Activated naive CD4-positive, alpha-beta T cell treated with anti-CD3 and anti-CD28 coated beads, Interleukin-2, amount 50 U/mL, for 72 hours (primary cell): ENCODE results near the gene CRYL1. TPM values are rescaled to one million over a fixed set of nuclear protein-coding genes. Genes with fewer than 3 reads are reported as not detected.
A peak's percentile ranks its signal among the peaks of the same experiment; 100 is the strongest.

Source experiments
- ATAC-seq, 2 donors: fragments of 150-1000 bp; cut with Tn5 transposase; 2 replicates each; pipeline ENCODE4 v1.10.0; 2021; ENCODE audit warnings: mild to moderate bottlenecking in 2 of 2, moderate library complexity in 2 of 2
- DNase-seq, 2 donors: peaks; one replicate each; pipeline ENCODE4 v3.0.0; 2021 to 2022; ENCODE audit warnings: low spot score in 2 of 2
- H3K27ac Mint-ChIP-seq, 2 donors: one replicate each; pipeline ENCODE4 v1.8.0; 2022; ENCODE audit warnings: mild to moderate bottlenecking in 2 of 2, mixed read lengths in 2 of 2
- H3K36me3 Mint-ChIP-seq, 2 donors: one replicate each; pipeline ENCODE4 v1.8.0; 2022; ENCODE audit warnings: mixed read lengths in 2 of 2
- H3K9me3 Mint-ChIP-seq, 2 donors: one replicate each; pipeline ENCODE4 v1.8.0; 2022; ENCODE audit warnings: mixed read lengths in 2 of 2
- total RNA-seq, 2 donors: library from RNA; stranded (reverse); gene quantifications; one replicate each; pipeline ENCODE4 v1.2.3, GENCODE V29; 2022

Gene CRYL1
- total RNA-seq, 2 donors from 2014 or later = 9.0 to 10.1 TPM

DNA sequence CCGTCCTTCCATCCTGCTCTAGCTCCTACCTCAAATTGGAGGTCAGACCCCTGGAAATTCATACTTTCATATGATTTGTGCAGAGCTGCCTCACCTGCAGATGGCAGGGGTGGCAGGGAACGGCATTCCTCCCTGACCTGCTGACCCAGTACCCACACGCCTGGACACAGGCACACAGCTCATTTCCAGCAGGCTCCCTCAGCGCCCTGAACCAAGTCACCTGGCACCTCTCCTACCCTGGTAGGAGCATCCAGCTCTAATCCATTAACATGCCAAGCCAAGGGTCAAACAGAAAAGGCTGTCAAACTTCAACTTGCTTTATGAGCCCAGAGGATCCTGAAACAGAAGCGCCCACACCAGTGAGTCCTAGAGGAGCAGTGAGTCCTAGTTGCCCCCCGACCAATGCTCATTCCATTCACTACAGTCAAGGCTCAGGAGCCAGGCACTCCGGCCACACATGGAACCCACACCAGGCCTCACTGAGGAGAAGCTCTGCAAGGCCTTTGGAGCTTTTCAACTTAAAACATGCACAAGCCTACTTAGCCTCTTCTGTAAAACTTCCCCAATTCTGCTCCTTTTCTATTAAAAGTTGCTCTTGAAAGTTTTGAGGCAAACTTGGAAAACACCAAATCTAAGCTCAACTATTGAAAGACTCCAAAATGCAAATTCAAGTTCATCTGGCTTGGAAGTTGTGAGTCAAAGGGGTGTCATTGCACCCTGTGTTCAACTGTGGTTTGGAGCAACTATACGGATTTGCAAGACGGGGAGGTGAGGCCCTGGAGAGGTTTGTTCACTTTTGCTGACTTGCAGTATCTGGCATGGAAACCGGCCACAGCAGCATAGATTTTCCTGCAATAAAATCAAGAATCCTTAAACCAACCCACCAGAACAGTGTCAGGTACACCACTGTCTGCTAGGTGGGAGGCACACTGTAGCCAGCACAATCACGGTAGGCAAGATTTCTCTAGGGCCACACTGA, 96.7 kb downstream of the CRYL1 start:
- ATAC-seq (peak; percentile 68 to 73), DNase-seq (no peak)
- Mint-ChIP-seq H3K9me3 (no peaks in the 10 kb centered on the region), H3K36me3 (peaks cover 10 to 21% of the 10 kb centered on the region in 2 donors), H3K27ac (peak overlapping the region; percentile 44 to 56)

DNA sequence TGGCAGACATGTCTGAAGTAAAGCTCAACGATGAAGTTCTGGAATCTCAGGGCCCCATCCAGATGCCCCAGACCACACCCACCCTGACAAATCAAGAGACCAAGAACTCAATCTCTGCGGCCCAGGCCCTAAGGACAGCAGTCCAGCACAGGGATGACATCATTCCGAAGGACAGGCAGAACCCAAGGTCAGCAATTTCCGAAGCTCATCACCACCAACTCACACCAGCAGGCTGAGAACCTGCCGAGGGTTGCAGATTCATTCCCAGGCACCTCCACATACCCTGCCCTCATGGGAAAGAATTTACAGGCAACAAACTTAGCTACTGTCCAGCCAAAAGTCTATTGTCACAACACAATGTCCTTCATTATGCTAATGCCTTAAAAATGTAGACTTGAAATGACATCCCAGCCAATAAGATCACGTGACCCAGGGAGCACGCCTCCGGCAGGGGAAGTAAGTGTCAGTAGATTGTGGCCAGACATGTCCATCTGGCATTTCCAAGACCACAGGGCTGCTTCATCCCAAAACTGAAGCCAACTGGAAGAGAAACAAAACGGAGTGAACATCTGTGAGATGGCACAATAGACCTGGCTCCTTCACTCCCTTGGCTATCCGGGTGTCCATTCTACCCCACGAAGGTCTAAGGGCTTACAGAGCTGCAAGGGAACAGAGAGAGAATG, 98.8 kb downstream of the CRYL1 start:
- Mint-ChIP-seq H3K9me3 (no peaks in the 10 kb centered on the region), H3K36me3 (peaks cover 17 to 21% of the 10 kb centered on the region in 2 donors), H3K27ac (peak overlapping the region in 1 of 2 donors; percentile 66)
- DNase-seq (no peak), ATAC-seq (no peak)

DNA sequence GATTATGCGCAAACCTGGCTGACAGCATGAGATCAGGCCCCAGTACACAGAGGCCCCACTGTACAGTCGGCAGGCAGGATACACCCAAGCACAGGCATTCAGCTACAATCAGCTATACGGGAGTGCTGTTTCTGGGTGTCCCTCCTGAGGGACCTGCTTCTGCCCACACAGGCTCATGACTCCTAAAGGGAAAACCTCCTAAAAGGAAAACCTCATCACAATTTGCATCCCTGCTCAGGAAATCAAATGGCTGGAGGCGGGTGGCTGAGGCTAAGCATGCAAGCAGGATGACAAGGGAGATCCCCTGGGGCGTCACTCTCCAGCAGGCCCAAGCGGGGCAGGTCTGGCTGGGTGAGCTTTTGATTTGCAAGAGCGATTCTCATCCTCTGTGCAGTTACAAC, 99.8 kb downstream of the CRYL1 start:
- DNase-seq (no peak), ATAC-seq (peak in 1 of 2 donors; percentile 65)
- no peak overlapping the region for H3K27ac Mint-ChIP-seq
- no peaks in the 10 kb centered on the region for H3K9me3 Mint-ChIP-seq
- peaks cover 17 to 21% of the 10 kb centered on the region in 2 donors for H3K36me3 Mint-ChIP-seq

DNA sequence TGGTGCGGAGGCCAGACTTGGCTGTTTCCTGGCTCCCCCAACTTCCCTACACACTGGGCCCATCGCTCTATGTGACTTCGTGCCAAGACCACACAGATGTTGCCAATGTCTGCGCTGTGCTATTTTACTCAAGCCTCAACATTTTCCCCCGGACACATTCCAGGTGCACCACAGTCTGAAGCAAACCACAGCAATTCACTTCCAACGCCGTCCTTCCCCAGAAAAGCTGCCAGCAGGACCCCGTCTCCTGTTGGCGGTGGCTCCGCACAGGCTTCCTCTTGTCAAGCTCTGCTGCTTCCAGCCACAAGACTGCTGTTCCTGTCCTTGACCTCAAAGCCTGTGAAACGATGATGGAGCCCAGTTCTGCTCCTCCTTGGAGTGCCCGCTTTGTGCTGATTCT, 100.7 kb downstream of the CRYL1 start:
- Mint-ChIP-seq H3K9me3 (no peaks in the 10 kb centered on the region), H3K36me3 (peaks cover 17 to 21% of the 10 kb centered on the region in 2 donors), H3K27ac (no peak overlapping the region)
- DNase-seq (no peak), ATAC-seq (no peak)

DNA sequence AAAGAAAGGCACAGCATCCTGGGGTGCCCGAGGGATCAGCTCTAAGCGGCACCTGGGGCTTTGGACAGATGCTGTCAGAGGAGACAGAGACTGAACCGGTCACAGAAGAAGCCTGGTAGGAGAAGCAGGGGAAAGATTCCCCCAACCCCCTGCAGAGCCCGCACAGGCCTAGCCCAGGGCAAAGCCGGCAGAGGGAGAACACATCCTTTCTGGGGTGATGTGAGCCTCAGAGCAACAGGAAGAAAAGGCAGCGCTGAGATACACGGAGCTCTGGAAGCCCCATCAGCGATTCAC, 101.2 kb downstream of the CRYL1 start:
- H3K36me3 Mint-ChIP-seq = peaks cover 17 to 21% of the 10 kb centered on the region in 2 donors
- ATAC-seq = no peak
- no peak for DNase-seq
- H3K27ac Mint-ChIP-seq = no peak overlapping the region
- no peaks in the 10 kb centered on the region for H3K9me3 Mint-ChIP-seq

DNA sequence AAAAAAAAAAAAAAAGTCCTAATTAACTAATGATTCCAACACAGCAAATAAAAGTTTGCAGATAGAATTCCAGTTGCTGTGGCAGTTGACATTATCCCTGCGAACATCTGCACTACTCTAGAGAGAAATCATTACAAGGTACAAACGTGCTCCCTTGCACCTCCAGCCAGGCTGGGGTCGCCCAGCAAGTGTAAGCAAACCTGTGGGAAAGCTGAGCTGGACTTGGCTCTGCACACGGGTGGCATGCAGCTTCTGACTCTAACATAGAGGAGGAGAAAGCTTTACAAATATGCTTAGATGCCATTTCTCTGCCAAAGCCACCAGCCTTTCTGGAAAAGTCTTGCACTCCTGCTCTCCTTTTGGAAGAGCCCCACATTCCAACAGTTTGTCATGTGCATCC, 103.3 kb downstream of the CRYL1 start:
- Mint-ChIP-seq H3K27ac (no peak overlapping the region), H3K36me3 (peaks cover 34% of the 10 kb centered on the region in 2 donors), H3K9me3 (peaks cover 0 to 7% of the 10 kb centered on the region in 2 donors)
- DNase-seq = no peak
- no peak for ATAC-seq

DNA sequence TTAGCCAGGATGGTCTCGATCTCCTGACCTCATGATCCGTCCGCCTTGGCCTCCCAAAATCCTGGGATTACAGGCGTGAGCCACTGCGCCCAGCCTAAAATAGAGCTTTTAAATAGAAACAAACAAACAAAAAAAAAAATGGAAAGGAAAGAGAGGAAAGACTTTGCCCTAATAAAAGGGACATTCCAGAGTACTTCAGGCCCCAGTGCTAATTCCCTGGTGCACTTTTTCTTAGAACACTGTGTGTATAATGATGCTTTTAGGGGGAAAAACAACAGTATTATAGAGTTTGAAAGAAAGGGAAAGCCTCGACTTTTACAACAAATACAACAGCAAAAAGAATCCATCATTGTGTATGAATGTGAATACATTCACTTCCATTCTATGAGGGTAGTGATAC, 104.7 kb downstream of the CRYL1 start:
- H3K36me3 Mint-ChIP-seq = peaks cover 26 to 47% of the 10 kb centered on the region in 2 donors
- ATAC-seq = no peak
- H3K27ac Mint-ChIP-seq = peak overlapping the region in 1 of 2 donors; percentile 94
- DNase-seq = no peak
- H3K9me3 Mint-ChIP-seq = peaks cover 0 to 9% of the 10 kb centered on the region in 2 donors

DNA sequence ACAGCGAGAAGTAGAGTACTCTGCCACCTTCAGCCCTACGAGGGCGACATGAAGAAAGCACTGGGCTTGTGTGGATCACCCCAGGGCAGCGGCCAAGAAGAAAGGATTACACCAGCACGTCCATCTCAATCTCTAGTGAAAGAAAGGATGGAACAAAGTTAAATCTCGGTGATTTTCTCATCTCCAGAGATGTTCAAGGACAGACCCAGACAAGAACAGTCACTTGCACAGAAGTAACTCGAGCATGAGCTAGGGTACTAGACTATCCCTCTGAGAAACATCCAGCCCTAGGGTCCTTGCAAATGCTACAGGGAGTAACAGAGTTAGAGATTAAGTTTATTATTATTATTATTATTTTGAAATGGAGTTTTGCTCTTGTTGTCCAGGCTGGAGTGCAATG, 106.7 kb downstream of the CRYL1 start:
- no peak for DNase-seq
- ATAC-seq = no peak
- Mint-ChIP-seq H3K36me3 (peaks cover 23 to 42% of the 10 kb centered on the region in 2 donors), H3K9me3 (peaks cover 0 to 12% of the 10 kb centered on the region in 2 donors), H3K27ac (peak overlapping the region; percentile 81 to 94)

DNA sequence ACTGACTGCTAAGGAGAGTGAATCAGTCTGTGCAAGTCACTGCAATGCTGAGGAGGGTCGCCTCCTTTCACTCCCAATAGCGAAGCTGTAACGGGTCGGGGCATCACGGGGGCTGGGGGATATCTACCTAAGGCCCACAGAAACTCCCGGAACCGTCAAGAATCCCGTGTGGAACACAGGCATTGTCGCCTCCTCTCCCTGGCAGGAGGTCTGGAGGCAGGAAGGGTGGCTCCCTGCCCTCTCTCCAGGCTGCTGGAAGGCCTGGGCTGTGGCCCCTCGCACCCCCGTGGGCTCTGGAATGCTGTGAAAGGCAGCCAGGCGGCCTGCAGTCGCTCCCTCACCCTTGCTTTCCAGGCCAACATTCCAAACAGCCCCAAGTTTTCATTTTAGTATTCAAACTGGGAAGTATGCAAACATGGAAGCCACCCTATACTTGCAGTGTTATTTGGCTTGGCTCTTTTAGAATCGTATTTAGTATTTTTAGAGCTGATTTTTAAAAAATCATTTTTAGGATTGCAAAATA, 109.4 kb downstream of the CRYL1 start:
- Mint-ChIP-seq H3K27ac (no peak overlapping the region), H3K9me3 (peaks cover 0 to 12% of the 10 kb centered on the region in 2 donors), H3K36me3 (peaks cover 23 to 35% of the 10 kb centered on the region in 2 donors)
- DNase-seq = no peak
- no peak for ATAC-seq

DNA sequence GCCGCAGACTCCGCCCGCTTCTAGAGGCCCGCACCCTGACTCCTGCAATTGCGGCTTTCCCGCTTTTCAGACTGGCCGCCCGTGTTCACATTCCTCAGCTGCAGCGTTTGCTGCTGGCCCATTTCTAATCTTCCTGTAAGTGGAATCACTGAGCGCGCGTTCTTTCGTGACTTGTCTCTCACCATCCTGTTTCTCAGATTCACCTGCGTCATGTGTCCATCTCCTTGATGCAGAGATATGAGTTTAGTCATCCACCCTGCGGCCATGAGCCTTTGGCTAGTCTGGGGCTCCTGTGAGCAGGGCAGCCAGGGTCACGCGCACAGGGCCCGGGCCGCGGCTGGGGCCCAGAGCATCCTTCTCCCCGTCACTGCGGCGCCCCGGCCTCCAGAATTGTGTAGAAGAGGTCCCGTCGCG, 110.0 kb downstream of the CRYL1 start:
- no peak for ATAC-seq
- H3K27ac Mint-ChIP-seq = no peak overlapping the region

DNA sequence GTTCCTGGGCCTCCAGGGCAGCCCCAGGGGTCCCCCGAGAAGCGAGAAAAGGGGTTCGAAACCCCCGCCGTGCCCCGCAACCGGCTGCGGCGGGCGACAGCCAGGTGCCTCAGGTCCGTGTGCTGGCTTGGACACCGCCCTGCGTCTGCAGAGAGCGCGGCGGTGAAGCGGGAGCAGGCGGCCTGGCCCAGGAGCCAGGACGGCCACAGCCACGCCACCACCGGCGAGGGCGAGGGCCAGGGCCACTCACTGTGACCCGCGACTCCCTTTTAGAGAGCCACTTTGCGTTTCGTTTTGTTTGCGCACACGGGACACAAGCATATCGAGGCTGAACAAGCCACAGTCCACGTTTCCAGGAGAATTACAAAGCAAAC, 110.4 kb downstream of the CRYL1 start:
- no peak for ATAC-seq
- H3K36me3 Mint-ChIP-seq = peaks cover 23 to 35% of the 10 kb centered on the region in 2 donors
- no peak overlapping the region for H3K27ac Mint-ChIP-seq
- peaks cover 0 to 12% of the 10 kb centered on the region in 2 donors for H3K9me3 Mint-ChIP-seq
- no peak for DNase-seq

More for the DNA sequence above, 110.0 kb downstream of the CRYL1 start:
- Mint-ChIP-seq H3K9me3 (peaks cover 0 to 12% of the 10 kb centered on the region in 2 donors), H3K36me3 (peaks cover 23 to 35% of the 10 kb centered on the region in 2 donors)
- DNase-seq = no peak

DNA sequence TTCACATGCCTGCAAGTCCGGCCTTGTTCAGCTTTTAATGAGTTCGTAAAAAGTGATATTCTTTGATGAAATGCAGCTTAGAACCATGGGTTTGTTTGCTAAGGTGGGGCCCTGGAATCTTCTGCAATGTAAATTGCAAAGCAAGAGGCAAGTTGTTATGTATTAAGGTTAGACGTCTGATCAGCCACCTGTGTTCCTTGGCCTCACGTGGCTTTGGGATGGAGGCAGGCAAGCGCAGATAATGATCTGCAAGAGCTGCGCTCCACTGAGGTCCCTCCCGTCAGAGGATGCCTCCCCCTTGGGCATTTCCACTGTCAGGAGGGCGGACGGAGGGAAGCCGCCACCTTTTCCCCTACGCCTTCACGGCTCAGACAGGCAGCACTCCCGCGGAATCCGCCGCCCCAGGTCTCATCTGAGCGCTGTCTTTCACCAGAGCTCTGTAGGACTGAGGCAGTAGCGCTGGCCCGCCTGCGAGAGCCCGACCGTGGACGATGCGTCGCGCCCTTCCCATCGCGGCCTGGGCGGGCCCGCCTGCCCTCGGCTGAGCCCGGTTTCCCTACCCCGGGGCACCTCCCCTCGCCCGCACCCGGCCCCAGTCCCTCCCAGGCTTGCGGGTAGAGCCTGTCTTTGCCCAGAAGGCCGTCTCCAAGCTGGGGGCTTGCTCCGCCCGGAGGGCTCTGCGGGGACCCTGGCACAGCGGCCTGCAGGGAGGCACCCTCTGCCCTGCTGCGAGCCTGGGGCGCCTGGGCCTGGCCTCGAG, 110.9 kb downstream of the CRYL1 start:
- DNase-seq = no peak
- Mint-ChIP-seq H3K27ac (no peak overlapping the region), H3K9me3 (peaks cover 0 to 12% of the 10 kb centered on the region in 2 donors), H3K36me3 (peaks cover 23 to 35% of the 10 kb centered on the region in 2 donors)
- ATAC-seq = no peak

DNA sequence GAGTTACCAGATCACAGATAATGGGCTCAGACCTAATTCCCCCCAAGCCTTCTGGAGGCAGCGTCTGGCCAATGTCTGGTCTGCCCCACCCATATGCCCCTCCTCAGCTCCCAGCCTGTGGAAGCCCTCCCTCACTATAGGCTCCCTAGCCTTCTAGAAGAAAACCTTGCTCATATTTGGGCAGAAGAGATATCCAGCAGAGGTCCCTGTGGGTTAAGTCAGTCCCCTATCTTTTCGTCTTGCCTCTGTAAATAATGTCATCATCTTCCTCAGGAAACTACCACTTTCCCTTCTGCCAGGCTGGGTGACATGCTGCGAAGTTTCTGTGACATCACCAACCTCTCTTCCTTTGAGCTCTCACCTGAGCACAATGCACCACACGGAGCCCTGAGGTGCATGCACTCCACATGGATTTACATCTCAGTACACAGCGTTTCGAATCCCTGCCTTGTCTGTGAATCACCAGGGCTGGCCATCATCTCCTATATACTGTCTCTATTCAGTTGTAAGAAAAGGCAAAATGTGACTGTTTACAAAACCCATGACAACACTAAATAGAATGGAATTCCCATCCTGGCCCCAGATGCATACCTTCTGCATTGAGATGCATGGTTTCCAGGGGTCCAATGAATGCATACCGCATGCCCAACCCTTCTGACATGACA, 112.8 kb downstream of the CRYL1 start:
- Mint-ChIP-seq H3K36me3 (peaks cover 11 to 22% of the 10 kb centered on the region in 2 donors), H3K9me3 (peaks cover 0 to 6% of the 10 kb centered on the region in 2 donors), H3K27ac (peak overlapping the region in 1 of 2 donors; percentile 59)
- no peak for DNase-seq
- peak; percentile 56 to 65 for ATAC-seq

DNA sequence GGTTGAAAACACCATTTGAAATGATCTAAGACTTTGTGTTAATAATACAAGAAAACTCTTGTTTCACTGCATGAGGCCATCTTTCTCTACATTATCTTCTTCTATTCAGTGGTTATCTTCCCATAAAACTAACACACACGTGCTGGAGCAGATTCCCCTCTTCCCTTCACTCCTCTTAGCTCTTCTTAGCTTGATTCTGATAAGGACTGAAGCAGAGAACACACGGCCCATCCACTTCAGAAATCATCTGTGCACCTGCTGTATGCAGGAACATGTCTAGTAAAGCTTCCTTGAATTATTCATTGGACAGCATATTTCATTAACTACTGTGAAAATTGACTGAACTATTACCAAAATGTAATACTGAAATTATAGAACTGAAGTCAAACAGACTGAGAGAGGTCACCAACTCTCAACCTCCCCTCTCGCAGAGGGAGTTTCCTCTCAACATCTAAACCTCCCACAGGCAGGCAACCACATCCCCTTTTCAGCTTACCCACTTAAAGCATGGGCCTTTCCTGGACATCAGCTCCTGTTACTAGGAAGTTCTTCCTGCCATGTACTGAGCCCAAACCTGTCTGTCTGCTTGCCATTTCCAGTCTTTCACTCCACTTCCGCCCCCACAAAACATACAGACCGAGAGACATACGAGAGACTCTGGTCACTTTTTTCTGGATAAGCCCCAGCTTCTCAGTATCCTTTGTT, 113.9 kb downstream of the CRYL1 start:
- DNase-seq (peak in 1 of 2 donors; percentile 22), ATAC-seq (peak; percentile 86 to 89)
- Mint-ChIP-seq H3K27ac (peak overlapping the region in 1 of 2 donors; percentile 59), H3K36me3 (peaks cover 7 to 12% of the 10 kb centered on the region in 2 donors), H3K9me3 (peaks cover 0 to 6% of the 10 kb centered on the region in 2 donors)

DNA sequence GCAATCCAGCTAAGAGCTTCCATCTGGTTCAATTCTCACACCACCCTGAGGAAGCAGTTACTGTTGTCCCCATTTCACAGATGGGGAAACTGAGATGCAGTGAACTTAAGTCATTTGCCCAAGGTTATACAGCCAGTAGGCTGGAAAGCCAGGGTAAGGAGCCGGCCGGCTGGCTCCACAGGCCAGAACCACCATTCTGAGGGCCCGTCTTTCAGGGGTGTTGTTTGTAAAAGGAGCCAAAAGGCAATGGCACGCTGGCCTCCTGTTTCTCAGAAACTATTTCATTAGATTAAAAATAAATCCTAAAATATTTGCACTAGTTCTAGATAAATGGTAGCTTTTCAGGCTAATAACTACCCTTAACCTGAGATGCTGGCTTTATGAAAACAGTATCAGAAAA, 114.9 kb downstream of the CRYL1 start:
- DNase-seq = no peak
- Mint-ChIP-seq H3K27ac (peak overlapping the region in 1 of 2 donors; percentile 59), H3K9me3 (peaks cover 0 to 2% of the 10 kb centered on the region in 2 donors), H3K36me3 (peaks cover 2 to 3% of the 10 kb centered on the region in 2 donors)
- no peak for ATAC-seq
